ENCODE measurements around the gene RPH3AL. TPM values are rescaled to one million over a fixed set of nuclear protein-coding genes. Genes with fewer than 3 reads are reported as not detected.

The RPH3AL gene
- total RNA-seq, 1 donor from 2014 or later, result 40.8 TPM

GRCh38 chr17:290121-290521 lies 62.5 kb downstream of the RPH3AL start:
- H3K4me3 ChIP-seq (ENCODE audit: low read depth, low read length), result no peak overlapping the region
- TF ChIP-seq CTCF (conservative IDR thresholded peaks at IDR 0.05; ENCODE audit: low read depth, low read length), result no peak
- DNase-seq (ENCODE audit: low read depth), result no peak

GRCh38 chr17:289409-289808 lies 63.2 kb downstream of the RPH3AL start:
- DNase-seq (ENCODE audit: low read depth), result no peak
- H3K4me3 ChIP-seq (ENCODE audit: low read depth, low read length), result no peak overlapping the region
- no peak for TF ChIP-seq CTCF (conservative IDR thresholded peaks at IDR 0.05; ENCODE audit: low read depth, low read length)

- TF ChIP-seq CTCF (conservative IDR thresholded peaks at IDR 0.05; ENCODE audit: low read depth, low read length), result no peak
- DNase-seq (ENCODE audit: low read depth), result no peak
- H3K4me3 ChIP-seq (ENCODE audit: low read depth, low read length), result no peak overlapping the region
Observed at GRCh38 chr17:288802-289356, 63.7 kb downstream of the RPH3AL start.

GRCh38 chr17:286571-286970 lies 66.0 kb downstream of the RPH3AL start:
- DNase-seq (ENCODE audit: low read depth), result no peak
- H3K4me3 ChIP-seq (ENCODE audit: low read depth, low read length), result no peak overlapping the region
- no peak for TF ChIP-seq CTCF (conservative IDR thresholded peaks at IDR 0.05; ENCODE audit: low read depth, low read length)

- no peak overlapping the region for H3K4me3 ChIP-seq (ENCODE audit: low read depth, low read length)
- DNase-seq (ENCODE audit: low read depth), result no peak
- TF ChIP-seq CTCF (conservative IDR thresholded peaks at IDR 0.05; ENCODE audit: low read depth, low read length), result no peak
Observed at GRCh38 chr17:285751-286422, 66.7 kb downstream of the RPH3AL start.

GRCh38 chr17:284676-285355 lies 67.8 kb downstream of the RPH3AL start:
- DNase-seq (ENCODE audit: low read depth), result no peak
- H3K4me3 ChIP-seq (ENCODE audit: low read depth, low read length), result no peak overlapping the region
- no peak for TF ChIP-seq CTCF (conservative IDR thresholded peaks at IDR 0.05; ENCODE audit: low read depth, low read length)

Data from epithelial cell of proximal tubule (primary cell).